OCI-LY3 (cell line): ENCODE data around the gene IGSF3.

ENCODE experiments used
- H2AFZ ChIP-seq: fragments of 200-600, 300-600 bp; shearing (Covaris generic); 2 replicates; pipeline ENCODE4 v1.6.0; 2014; ENCODE audit warnings: antibody characterized with exemption, low read depth, low read length
- H3K27ac ChIP-seq: fragments of 200-600, 300-600 bp; sonication (generic); 2 replicates; pipeline ENCODE4 v1.5.1; 2014; ENCODE audit warnings: mild to moderate bottlenecking, low read length, moderate library complexity, mixed read lengths
- H3K27me3 ChIP-seq: fragments of 200-600, 300-600 bp; sonication (generic); 2 replicates; pipeline ENCODE4 v1.6.1; 2014; ENCODE audit warnings: low read depth, low read length, mixed read lengths
- H3K36me3 ChIP-seq: fragments of 200-600, 300-600 bp; sonication (generic); replicated peaks from 2 replicates; pipeline ENCODE3; 2014; ENCODE audit warnings: low read depth, low read length, mixed read lengths
- H3K4me1 ChIP-seq: fragments of 300-600, 200-600 bp; sonication (generic); 2 replicates; pipeline ENCODE4 v1.6.1; 2014; ENCODE audit warnings: low read length, mixed read lengths
- H3K4me2 ChIP-seq: fragments of 200-600, 300-600 bp; sonication (generic); 2 replicates; pipeline ENCODE4 v1.6.1; 2014; ENCODE audit warnings: low read length, mixed read lengths
- H3K4me3 ChIP-seq: fragments of 300-600, 200-600 bp; sonication (generic); 2 replicates; pipeline ENCODE4 v1.5.1; 2014; ENCODE audit warnings: antibody characterized with exemption, mild to moderate bottlenecking, low read length, moderate library complexity
- H3K79me2 ChIP-seq: fragments of 300-600, 200-600 bp; shearing (Covaris generic); 2 replicates; pipeline ENCODE4 v1.6.1; 2014; ENCODE audit warnings: mild to moderate bottlenecking, low read length, mixed read lengths
- H3K9ac ChIP-seq: fragments of 300-600, 200-600 bp; shearing (Covaris generic); 2 replicates; pipeline ENCODE4 v1.6.0; 2014; ENCODE audit warnings: mild to moderate bottlenecking, low read length, moderate library complexity
- H3K9me3 ChIP-seq: fragments of 200-600, 300-600 bp; shearing (Covaris generic); 2 replicates; pipeline ENCODE4 v1.6.1; 2014; ENCODE audit warnings: low read length, mixed read lengths; ENCODE audit not compliant: insufficient read depth
- H4K20me1 ChIP-seq: fragments of 200-600, 300-600 bp; sonication (generic); 2 replicates; pipeline ENCODE4 v1.6.1; 2016; ENCODE audit warnings: low read length, mixed read lengths; ENCODE audit not compliant: insufficient read depth
- CTCF ChIP-seq: fragments of 200-600, 300-600 bp; sonication (generic); IDR thresholded peaks from 2 replicates; pipeline ENCODE4 v1.5.1; 2014; ENCODE audit warnings: antibody characterized with exemption, low read length, low read depth
- EZH2phosphoT487 ChIP-seq: fragments of 200-600 bp; shearing (Covaris generic); IDR thresholded peaks from 2 replicates; pipeline ENCODE4 v1.6.1; 2018; ENCODE audit warnings: antibody characterized with exemption, mixed run types, low read depth

Gene IGSF3

GRCh38 chr1:116699605-116700004, 32.1 kb upstream of the IGSF3 start:
- TF ChIP-seq EZH2phosphoT487 (no peak), CTCF (no peak)
- no peaks in the 10 kb centered on the region for H3K9me3 ChIP-seq

GRCh38 chr1:116698244-116698595, 30.7 kb upstream of the IGSF3 start:
- Histone ChIP-seq H3K9ac (no peak overlapping the region), H3K4me2 (no peak overlapping the region), H4K20me1 (no peaks in the 10 kb centered on the region), H3K27ac (no peak overlapping the region), H3K9me3 (no peaks in the 10 kb centered on the region), H3K4me1 (no peaks in the 10 kb centered on the region), H3K79me2 (no peaks in the 10 kb centered on the region), H3K27me3 (no peaks in the 10 kb centered on the region), H3K4me3 (no peak overlapping the region), H2AFZ (no peak overlapping the region), H3K36me3 (no peaks in the 10 kb centered on the region)
- TF ChIP-seq CTCF (no peak), EZH2phosphoT487 (no peak)

More at GRCh38 chr1:116699605-116700004, 32.1 kb upstream of the IGSF3 start:
- H3K4me1 ChIP-seq = no peaks in the 10 kb centered on the region
- no peak overlapping the region for H3K4me2 ChIP-seq
- H4K20me1 ChIP-seq = no peaks in the 10 kb centered on the region
- no peaks in the 10 kb centered on the region for H3K27me3 ChIP-seq
- no peak overlapping the region for H3K4me3 ChIP-seq
- H3K9ac ChIP-seq = no peak overlapping the region
- H3K36me3 ChIP-seq = no peaks in the 10 kb centered on the region
- H3K27ac ChIP-seq = no peak overlapping the region
- H2AFZ ChIP-seq = no peak overlapping the region
- no peaks in the 10 kb centered on the region for H3K79me2 ChIP-seq

- H3K27ac ChIP-seq = no peak overlapping the region
- H3K27me3 ChIP-seq = no peaks in the 10 kb centered on the region
- no peaks in the 10 kb centered on the region for H3K36me3 ChIP-seq
- H3K9me3 ChIP-seq = no peaks in the 10 kb centered on the region
- no peak overlapping the region for H2AFZ ChIP-seq
- H3K9ac ChIP-seq = no peak overlapping the region
- no peaks in the 10 kb centered on the region for H3K79me2 ChIP-seq
- H3K4me1 ChIP-seq = no peaks in the 10 kb centered on the region
- no peaks in the 10 kb centered on the region for H4K20me1 ChIP-seq
- H3K4me2 ChIP-seq = no peak overlapping the region
- no peak overlapping the region for H3K4me3 ChIP-seq
- TF ChIP-seq CTCF (no peak), EZH2phosphoT487 (no peak)
Measured at GRCh38 chr1:116697548-116698243, 30.2 kb upstream of the IGSF3 start.

- no peak overlapping the region for H3K4me3 ChIP-seq
Measured at GRCh38 chr1:116694524-116694923, 27.0 kb upstream of the IGSF3 start.

More at GRCh38 chr1:116694524-116694923, 27.0 kb upstream of the IGSF3 start:
- no peaks in the 10 kb centered on the region for H3K36me3 ChIP-seq
- no peaks in the 10 kb centered on the region for H3K27me3 ChIP-seq
- no peak overlapping the region for H3K4me2 ChIP-seq
- H4K20me1 ChIP-seq = no peaks in the 10 kb centered on the region
- no peak overlapping the region for H3K9ac ChIP-seq
- H3K79me2 ChIP-seq = no peaks in the 10 kb centered on the region
- no peaks in the 10 kb centered on the region for H3K4me1 ChIP-seq
- TF ChIP-seq EZH2phosphoT487 (no peak), CTCF (no peak)
- no peak overlapping the region for H3K27ac ChIP-seq
- no peaks in the 10 kb centered on the region for H3K9me3 ChIP-seq
- no peak overlapping the region for H2AFZ ChIP-seq
